HG03520 (cell line): Measurements from ENCODE around the gene CSNK1G2.

ENCODE experiments used
- ATAC-seq: cut with Tn5 transposase; IDR thresholded peaks from one replicate; pipeline ENCODE4 v1.9.1; 2021; ENCODE audit warnings: mild to moderate bottlenecking, moderate library complexity; ENCODE audit not compliant: unreplicated experiment

CSNK1G2 gene

DNA sequence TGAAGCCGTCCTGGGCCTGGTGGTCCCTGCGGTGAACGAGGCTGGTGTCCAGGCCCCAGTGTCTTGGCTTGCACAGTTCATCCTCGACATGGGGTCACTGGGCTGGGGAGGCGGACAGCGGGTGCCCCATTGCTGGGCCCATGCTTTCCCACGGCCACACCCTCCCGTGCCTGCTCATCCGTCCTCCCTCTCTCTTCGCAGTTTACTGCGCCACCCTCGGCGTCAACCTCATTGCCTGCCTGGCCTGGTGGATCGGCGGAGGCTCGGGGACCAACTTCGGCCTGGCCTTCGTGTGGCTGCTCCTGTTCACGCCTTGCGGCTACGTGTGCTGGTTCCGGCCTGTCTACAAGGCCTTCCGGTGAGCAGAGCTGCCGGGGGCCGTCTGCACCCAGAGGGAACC lies 23.0 kb upstream of the CSNK1G2 start:
- ATAC-seq = no peak

DNA sequence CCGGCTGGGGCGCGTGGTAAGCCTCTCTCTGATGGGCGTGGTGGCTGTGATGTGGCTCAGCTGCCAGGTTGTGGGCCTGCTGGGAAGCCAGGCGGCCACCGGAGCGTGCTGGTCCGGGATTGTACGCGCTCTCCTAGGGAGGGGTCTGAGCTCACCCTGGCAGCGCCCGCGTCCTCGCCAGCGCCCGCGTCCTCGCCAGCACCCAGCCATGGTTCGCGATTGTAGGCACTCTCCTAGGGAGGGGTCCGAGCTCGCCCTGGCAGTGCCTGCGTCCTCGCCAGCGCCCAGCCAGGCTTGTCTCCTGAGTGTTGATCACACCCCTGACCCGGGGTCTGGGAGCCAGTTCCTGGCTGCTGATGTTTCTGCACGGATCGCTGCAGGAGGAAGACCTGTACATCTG lies 22.0 kb upstream of the CSNK1G2 start:
- ATAC-seq = no peak

DNA sequence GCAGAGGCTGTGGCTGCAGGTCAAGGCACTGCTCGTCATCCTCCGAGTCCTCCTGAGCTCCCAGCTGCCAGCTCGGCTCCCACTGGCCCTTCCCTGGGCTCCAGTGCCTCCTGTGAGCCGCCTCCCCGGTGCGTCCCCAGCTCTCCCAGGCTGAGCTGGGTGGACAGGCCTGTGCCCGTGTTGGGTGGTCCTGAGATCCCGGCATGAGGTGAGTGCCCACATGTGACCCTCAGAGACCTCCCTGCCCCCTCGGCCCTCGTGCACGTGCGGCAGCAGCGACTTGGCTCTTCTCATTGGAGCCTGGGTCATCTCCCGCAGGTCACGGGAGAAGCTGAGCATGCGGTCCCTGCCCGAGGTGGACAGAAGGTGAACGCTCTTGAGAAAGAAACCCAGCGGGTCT lies 20.3 kb upstream of the CSNK1G2 start:
- ATAC-seq = no peak

DNA sequence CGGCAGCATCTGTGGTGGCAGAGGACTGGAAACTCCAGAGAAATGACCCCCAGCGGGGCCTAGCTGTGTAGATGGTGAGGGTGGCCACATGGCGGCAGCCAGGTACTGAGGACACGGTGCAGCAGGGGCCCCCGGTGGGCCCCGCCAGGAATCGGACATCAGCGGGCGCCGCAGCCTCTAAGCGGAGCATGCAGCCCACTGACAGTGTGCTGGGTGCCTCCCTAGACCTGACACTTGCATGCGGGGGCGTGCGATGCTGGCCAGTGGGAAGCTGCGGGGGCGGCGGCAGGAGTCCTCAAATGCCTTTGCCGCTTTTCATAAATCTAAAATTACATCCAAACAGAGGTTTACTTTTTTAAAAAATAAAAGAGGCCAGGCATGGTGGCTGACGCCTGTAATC lies 19.6 kb upstream of the CSNK1G2 start:
- ATAC-seq = no peak

DNA sequence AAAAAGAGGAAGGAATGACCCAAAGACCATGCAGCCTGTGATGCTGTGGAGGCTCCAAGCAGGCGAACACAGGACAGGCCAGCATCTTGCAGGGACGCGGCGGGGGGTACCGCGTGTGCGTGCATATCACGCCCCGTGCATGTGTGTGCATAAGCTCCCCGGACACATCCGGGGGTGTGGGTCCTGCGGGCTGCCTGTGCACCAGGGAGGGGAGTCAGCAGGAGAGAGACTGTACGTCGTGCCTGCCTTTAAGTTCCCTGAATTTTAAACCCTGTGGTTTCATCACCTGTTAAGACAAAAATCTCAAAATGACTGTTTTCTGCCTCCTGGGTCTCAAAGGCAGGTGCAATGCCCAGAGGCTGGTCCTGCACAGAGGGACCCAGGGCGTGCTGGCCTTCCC lies 19.1 kb upstream of the CSNK1G2 start:
- ATAC-seq = no peak

DNA sequence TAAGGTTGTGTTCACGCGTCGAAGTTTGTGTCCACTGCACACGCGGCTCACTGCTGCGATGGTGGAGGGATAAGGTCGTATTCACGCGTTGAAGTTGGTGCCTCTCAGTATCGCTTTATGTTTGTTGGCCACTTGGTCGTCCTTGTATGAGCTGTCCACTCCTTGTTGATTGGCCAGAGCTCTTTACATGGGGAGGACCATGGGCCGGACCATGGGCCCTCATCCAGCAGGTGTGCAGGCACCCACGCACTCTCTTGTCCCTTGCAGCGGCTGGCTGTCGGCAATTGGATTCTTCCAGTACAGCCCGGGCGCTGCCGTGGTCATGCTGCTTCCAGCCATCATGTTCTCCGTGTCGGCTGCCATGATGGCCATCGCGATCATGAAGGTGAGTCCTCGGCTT lies 18.2 kb upstream of the CSNK1G2 start:
- ATAC-seq = no peak

DNA sequence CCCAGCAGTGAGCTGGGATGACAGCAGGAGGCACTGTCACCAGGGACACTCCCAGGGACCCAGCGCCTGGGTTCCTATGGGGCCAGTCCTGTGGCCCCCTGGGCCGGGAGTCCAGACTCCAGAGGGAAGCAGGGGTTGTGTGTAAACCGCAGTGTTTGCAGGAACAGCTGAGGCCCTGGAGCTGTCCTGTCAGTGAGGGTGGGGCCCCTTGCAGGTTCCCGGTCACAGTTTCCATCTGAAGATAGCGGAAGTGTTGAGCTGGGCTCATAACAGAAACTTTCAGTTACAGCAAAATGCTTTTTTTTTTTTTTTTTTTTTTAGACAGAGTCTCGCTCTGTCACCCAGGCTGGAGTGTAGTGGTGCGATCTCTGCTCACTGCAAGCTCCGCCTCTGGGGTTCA lies 17.7 kb upstream of the CSNK1G2 start:
- ATAC-seq = no peak

DNA sequence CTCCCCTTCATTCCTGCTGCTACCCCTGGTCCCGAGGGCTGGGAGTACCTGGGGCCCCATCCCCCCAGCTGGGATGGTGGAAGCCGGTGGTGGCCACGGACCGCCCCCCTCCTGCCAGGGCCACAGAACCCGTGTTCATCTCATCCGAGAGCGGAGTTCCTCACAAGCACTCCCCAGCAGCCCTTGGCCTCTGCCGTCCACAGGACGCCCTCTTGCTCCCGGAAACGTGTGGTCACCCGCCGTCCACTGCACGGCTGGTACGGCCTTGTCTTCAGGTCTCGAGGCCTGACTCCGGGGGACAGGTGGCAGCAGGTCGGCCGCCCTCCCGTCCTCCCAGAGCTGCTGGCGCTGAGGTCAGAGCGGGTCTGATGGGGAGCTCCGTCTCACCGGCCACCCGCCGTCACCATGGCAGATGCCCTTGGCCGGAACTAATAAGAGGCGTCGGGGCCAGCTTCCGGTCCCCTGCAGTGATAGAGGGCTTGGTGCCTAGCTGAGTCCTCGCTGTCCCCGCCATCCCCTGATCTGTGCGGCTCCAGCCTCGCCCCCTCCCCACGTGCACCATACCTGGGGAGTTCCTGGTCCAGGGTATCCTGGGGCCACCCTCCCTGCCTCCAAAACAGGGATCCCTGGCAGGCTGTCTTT lies 16.5 kb upstream of the CSNK1G2 start:
- no peak for ATAC-seq

DNA sequence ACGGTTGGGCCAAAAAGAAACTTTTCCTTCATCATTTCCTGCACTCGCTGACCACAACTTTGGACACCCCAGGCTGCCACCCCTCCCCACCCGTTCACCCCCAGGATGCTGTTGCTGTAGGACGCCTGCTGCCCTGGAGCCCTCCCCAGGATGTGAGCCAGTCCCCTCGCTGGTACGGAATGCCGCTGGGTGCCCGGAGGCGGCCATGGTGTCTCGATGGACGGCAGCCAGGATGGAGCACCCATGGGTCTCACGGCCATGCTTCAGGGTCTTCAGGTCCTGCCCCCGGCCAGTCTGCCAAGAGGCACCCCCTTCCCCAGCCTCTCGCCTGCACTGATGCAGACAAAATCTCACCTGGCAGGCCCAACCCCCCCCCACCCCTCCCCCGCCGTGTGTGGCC lies 15.4 kb upstream of the CSNK1G2 start:
- no peak for ATAC-seq

DNA sequence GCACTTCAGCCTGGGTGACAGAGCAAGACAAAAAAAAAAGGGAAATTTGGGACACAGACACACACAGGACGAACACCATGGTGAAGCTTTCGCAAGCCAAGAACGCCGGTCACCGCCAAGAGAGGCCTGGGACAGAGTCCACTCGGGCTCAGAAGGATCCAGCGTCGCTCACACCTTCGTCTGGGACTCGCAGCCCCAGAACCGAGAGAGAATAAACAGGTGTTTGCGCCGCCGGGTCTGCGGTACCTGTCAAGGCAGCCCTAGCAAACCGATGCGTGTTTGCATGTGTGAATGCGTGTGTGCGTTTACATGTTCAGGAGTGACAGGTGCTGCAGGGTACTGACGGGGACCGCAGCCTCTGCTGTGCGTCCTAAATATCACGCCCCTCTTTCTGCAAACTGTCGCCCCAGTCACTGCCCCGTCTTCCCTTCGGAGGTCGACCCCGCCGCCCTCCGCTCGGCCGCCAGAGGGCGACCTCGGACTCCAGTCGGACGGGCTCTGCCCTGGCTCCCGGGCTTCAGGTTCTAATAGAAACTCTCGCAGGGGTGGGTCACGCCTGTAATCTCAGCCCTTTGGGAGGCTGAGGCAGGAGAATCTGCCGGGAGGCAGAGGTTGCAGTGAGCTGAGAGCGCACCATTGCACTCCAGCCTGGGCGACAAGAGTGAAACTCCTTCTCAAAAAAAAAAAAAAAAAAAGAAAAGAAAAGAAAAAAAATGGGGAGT lies 11.8 kb upstream of the CSNK1G2 start:
- ATAC-seq = no peak

DNA sequence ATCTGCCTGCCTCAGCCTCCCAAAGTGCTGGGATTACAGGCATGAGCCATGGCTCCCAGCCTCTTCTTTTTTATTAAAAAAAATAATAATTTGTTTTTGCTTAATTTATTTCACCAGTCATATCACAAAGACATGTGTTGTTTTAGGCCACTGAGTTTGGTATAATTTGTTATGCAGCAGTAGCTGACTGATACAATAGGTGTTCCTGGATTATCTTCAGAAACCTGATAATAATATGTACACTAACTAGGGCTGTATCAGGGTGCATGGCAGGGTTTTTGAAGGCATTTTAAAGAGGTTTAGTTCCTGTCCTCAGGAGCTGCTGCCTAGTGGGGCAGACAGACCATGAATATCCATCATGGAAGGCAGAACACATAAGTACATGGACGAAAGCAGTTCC lies 9.5 kb upstream of the CSNK1G2 start:
- no peak for ATAC-seq

DNA sequence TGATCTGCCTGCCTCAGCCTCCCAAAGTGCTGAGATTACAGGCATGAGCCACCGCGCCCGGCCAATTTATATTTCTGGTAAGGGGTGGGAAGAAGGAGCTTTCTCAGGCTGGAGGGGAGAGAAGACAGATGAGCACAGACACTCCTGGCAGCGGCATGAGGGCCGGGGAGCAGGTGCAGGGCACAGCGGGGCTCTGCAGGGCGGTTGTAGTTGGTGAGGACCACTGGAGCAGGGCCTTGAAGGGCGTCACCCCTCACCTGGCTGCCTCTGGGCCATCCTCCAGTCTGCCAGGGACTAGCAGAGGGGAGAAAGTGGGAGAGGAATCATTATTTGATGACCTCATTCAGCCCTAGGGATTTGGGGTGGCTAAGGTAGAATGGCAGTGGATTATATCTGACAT lies 8.6 kb upstream of the CSNK1G2 start:
- ATAC-seq = no peak

DNA sequence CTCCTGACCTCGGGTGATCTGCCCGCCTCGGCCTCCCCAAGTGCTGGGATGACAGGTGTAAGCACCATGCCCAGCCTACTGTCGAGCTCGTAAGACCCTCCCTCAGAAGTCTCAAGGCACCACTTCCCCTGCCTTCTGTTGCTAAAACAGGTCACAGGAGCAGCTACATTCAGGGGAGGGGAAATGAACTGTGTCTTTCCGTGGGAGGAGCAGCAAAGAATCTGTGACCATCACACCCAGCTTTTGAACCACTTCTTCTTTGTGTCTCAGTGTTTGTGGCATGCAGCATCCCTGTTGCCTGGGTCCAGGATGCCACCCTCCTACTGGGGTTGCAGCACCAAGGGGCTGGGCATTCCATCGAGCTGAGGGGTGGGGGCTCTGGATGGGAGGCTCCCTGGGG lies 7.7 kb upstream of the CSNK1G2 start:
- no peak for ATAC-seq

DNA sequence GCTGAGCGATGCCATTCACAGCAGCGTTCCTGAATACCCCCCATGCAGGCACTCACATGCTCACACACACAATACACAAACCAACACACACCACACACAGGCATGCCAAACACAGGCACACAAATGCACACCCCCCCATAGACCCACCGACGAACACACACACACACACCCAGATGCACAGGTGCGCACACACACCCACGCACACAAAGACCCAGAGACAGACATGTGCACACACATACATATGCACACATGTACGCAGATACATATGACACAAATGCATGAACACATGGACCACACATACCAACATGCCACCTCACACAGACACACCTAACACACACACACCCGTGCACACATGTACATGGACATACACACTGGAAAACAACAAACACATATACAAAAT lies 7.0 kb upstream of the CSNK1G2 start:
- ATAC-seq = no peak

DNA sequence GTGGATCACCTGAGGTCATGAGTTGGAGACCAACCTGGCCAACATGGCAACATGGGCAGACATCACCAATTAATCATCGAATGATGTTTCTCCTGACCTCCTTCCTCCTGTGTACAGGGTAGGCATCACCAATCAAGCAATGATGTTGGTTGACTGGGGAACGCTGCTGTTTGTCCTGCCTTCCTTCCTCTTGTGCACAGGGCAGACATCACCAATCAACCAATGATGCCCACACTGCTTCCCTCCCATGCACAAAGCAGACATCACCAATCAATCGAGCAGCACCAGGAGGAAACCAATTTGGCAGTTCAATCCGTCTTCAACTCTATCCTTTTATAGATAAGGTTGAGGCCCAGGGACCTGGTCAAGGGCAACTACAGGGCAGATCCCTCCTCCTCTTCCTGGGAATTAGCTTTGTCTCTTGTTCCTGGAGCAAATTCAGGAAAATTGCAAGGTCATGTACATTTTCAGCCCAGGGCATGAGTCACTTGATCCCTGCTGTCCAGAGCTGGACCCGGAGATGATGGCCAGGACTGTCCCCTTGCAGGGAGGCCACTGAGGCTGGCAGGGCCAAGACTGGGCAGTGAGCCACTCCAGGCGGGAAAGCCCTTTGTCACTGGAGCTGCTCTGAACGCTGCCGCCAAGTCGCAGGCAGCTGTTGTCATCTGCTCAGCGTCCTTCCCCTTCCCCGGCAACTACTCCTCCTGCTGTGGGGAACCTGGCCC lies 5.3 kb upstream of the CSNK1G2 start:
- no peak for ATAC-seq

DNA sequence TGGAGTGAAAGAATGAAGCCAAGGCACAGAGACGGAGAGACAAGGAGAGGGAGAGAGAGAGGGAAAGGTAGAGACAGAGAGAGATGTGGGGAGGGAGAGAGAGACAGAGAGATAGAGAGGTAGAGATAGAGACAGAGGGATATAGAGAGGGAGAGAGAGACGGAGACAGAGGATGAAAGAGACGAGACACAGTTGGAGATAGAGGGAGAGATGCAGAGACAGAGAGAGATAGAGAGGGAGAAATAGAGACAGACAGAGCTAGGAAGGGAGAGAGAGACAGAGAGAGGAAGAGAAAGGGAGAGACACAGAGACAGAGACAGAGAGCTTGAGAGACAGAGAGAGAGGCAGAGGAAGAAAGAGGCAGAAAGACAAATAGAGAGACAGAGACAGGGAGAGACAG lies 4.5 kb upstream of the CSNK1G2 start:
- ATAC-seq = no peak

DNA sequence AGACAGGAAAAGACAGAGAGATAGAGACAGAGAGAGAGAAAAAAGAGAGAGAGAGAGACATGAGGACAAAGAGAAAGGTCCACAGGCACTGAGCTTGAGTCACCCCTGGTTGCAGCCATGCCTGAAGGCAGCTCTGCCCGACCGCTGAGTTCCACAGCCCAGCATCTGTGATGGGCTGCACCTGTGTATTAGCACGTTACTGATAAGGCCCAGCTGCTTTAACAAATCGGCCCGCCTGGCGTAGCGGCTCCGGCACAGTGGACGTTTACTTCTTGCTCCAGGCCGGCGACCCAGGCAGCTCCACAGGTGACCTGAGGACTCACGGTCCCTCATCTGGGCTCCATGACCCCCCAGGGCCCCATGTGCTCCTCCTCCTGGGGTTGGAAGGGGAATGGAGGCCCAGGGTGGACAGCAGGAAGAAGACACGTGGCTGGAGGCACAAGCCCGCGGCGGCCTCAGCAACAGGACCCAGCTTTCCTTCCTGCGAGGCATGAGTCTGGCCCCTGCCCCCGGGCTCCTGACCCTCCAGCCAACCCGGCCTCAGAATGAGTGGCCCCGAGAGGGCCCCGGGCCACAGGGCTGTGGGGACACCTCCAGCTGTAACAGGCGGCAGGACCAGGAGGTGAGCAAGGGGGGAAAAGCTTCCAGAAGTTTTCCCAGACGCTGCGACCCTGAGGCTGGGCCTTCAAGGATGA lies 3.9 kb upstream of the CSNK1G2 start:
- no peak for ATAC-seq

DNA sequence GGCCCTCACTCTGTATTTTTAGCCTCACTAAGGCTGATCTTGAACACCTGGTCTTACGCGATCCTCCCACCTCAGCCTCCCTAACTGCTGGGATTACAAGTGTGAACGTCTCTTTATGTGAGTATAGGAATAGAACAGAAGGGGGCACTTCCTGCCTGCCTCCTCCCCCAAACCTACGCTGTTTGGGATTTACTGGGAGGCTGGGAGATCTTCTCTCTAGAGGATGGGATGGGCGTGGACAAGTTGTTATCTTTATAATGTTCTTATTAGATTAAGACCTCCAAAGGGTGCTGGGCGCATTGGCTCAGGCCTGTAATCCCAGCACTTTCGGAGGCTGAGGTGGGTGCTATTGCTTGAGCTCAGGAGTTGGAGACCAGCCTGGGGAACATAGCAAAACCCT lies 2.9 kb upstream of the CSNK1G2 start:
- no peak for ATAC-seq

DNA sequence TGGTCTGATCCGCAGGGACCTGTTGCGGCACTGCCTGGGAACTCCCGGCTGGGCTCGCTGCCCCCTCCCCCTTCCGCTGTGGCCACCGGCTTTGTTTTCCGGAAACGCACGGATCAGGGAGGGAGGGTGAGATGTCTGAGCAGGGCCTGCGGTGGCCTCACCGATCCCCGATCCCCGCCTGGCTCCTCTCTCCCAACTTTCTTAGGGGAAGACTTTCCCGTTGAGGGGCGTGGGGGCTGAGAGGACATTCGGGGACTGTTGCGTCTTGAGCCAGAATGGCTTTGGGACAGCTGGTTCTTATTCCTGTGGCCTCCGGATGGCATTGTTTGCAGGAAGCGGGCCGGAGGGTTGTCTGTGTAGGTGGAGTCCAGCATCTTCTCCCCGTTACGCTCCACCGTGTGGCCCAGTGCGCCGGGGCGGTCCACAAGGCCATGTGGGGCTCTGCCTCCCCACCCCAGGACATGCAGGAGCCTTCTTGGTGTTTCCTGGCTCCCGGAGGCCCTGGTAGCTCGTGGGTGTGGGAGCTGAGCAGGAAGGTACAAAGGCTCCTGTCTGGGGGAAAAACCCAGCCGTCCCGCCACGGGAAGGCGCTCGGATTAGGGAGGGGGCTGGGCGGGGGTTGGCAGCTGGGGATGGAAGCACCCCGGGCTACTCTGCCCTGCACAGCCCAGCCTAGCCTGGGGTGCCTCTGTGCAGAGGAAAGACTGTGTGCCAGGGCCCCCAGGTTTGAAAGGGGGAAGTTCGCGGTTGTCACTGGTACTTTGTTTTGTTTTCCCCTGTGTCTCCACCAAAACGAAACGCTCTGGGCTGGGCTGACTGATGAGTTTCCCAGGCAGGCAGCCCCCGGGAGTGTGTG lies 1.3 kb downstream of the CSNK1G2 start:
- no peak for ATAC-seq

DNA sequence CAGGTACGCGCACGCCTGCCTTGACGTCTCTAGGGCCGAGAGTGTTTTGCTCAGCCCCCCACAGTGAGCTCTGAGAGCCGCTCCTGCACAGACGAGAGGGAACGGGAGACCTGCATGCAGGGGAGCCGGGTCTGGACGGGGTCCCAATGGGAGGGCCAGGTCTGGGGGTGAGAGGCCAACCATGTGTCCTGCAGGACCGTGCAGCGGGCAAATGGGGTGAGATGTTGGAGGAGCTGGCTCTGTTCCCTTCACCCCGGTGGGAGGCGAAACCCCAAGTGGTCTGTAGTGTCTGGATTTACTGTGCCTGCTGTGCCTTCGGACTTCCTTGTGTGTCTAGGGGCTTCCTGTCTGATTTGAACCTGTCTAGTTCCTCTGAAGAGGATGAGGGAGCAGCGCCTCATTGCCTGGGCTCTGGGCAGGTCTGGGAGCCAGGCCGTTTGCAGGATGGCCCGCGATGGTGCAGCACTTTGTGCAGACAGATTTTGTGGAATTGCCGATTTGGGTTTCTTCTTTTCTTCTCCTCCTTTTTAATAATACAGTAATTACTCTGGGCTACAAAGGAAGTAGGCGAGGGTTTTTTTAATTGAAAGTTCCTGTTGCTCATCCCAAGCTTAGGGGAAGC lies 2.1 kb downstream of the CSNK1G2 start:
- ATAC-seq = no peak
